NCI-H187 (cell line): ENCODE results near the gene PDCD4.

Source experiments
- DNase-seq, 2 experiments: peaks; one replicate each; lab custom pipeline; 2025; lab: John Stamatoyannopoulos, UW

PDCD4 gene

GRCh38 chr10:110919971-110920881 is 48.5 kb downstream of the PDCD4 start:
- peak; percentile 4 to 16 for DNase-seq

GRCh38 chr10:110923856-110924493 is 52.2 kb downstream of the PDCD4 start:
- no peak for DNase-seq

GRCh38 chr10:110927461-110927860 is 55.7 kb downstream of the PDCD4 start:
- no peak for DNase-seq

- no peak for DNase-seq
Observed at GRCh38 chr10:110931769-110932381, 60.1 kb downstream of the PDCD4 start.

GRCh38 chr10:110932505-110933180 is 60.9 kb downstream of the PDCD4 start:
- no peak for DNase-seq

GRCh38 chr10:110936757-110937156 is 65.0 kb downstream of the PDCD4 start:
- DNase-seq: no peak

- no peak for DNase-seq
Observed at GRCh38 chr10:110939419-110939818, 67.7 kb downstream of the PDCD4 start.

GRCh38 chr10:110944792-110945396 is 73.2 kb downstream of the PDCD4 start:
- no peak for DNase-seq

GRCh38 chr10:110946496-110946895 is 74.8 kb downstream of the PDCD4 start:
- DNase-seq: no peak

- no peak for DNase-seq
Observed at GRCh38 chr10:110947061-110947595, 75.4 kb downstream of the PDCD4 start.
